ENCODE results near the gene HSBP1.

DNA sequence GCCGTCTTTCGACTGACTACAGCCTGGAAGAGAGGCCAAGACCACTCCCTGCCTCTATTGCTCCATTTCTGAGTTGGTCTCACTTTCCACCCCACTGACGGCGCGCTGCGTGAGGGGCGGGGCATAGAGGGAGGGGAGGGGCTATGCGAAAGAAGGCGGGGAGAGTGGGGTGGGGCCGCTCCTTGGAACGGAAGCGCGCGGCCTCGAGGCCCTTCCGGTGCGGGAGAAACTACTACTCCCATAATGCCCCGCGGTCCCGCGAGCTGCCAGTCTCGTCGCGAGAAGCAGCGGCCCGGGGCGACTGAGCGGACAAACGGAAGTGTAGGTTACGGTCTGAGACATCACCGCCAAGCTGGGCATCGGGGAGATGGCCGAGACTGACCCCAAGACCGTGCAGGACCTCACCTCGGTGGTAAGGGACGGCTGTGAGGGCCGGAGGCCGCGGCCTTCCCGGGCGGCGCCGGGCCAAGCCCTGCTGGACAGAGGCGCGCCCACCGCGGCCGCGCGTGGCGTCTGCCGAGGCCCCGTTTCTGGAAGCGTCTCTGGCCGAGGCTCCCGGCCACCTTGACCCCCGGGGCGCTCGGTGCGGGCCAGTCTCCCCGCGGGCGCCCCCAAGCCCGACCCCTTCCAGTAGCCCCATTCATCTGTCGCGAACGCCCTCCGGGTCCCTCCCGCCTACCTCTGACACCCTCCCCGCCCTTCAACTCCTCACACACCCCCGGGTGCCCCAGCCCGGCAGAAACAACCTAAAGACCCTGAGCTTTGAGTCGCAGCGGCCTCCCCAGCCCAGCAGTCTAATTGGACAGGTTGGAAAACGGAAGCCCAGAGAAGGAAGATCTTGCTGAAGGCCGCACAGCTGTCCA, at the start of gene HSBP1:
- TF ChIP-seq EZH2 (IDR thresholded peaks at IDR 0.05; ENCODE audit: borderline replicate concordance): no peak
- TF ChIP-seq, protein P1, sequence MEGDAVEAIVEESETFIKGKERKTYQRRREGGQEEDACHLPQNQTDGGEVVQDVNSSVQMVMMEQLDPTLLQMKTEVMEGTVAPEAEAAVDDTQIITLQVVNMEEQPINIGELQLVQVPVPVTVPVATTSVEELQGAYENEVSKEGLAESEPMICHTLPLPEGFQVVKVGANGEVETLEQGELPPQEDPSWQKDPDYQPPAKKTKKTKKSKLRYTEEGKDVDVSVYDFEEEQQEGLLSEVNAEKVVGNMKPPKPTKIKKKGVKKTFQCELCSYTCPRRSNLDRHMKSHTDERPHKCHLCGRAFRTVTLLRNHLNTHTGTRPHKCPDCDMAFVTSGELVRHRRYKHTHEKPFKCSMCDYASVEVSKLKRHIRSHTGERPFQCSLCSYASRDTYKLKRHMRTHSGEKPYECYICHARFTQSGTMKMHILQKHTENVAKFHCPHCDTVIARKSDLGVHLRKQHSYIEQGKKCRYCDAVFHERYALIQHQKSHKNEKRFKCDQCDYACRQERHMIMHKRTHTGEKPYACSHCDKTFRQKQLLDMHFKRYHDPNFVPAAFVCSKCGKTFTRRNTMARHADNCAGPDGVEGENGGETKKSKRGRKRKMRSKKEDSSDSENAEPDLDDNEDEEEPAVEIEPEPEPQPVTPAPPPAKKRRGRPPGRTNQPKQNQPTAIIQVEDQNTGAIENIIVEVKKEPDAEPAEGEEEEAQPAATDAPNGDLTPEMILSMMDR (IDR thresholded peaks at IDR 0.05; ENCODE audit: poor library complexity): no peak
- no peak for TF ChIP-seq EZH2phosphoT487 (IDR thresholded peaks at IDR 0.05; ENCODE audit: low read depth, severe bottlenecking, unreplicated experiment)
